ENCODE data around the gene PCNT. TPM values are rescaled to one million over a fixed set of nuclear protein-coding genes. Genes with fewer than 3 reads are reported as not detected.

Gene PCNT
- total and polyA plus RNA-seq, 7 donors = 99.4 to 642 (median 248) TPM

- Histone ChIP-seq H3K4me3 (no peak overlapping the region), H3K36me3 (ENCODE audit: insufficient read depth in 1 of 2, low read depth in 1 of 2) (peaks cover 15 to 95% of the 10 kb centered on the region in 2 donors), H3K9me3 (no peaks in the 10 kb centered on the region), H3K27ac (no peak overlapping the region), H3K27me3 (ENCODE audit: insufficient read depth in 3 of 3, low read length in 2 of 3) (no peaks in the 10 kb centered on the region), H3K4me1 (no peaks in the 10 kb centered on the region)
- ATAC-seq (no peak), DNase-seq (peak; percentile 10 to 53)
- 92 to 93% (median 93%) methylated on average over 23 of the region's 23 CpGs for WGBS, 3 donors
- intact Hi-C loops (cut with DNase I) = loop anchor here in 1 of 2 donors (10.0 kb wide), 1 partner anchor 176 kb away; no protein-coding TSS in a partner anchor
- TF ChIP-seq CTCF (IDR thresholded peaks at IDR 0.05) = no peak
Observed at GRCh38 chr21:46421191-46421750, 97.3 kb downstream of the PCNT start.

- TF ChIP-seq CTCF (IDR thresholded peaks at IDR 0.05) = no peak
- no peaks in the 10 kb centered on the region for H3K27me3 ChIP-seq (ENCODE audit: insufficient read depth in 3 of 3, low read length in 2 of 3)
- ATAC-seq (peak in 2 of 4 donors; percentile 13 to 14), DNase-seq (peak; percentile 6 to 57)
- no peaks in the 10 kb centered on the region for H3K9me3 ChIP-seq
- intact Hi-C loops (cut with DNase I) = loop anchor here in 1 of 2 donors (10.0 kb wide), 1 partner anchor 177 kb away; no protein-coding TSS in a partner anchor
- H3K27ac ChIP-seq = no peak overlapping the region
- H3K36me3 ChIP-seq (ENCODE audit: insufficient read depth in 1 of 2, low read depth in 1 of 2) = peaks cover 17 to 95% of the 10 kb centered on the region in 2 donors
- no peak overlapping the region for H3K4me3 ChIP-seq
- H3K4me1 ChIP-seq = no peaks in the 10 kb centered on the region
- WGBS, 3 donors = 91 to 95% (median 92%) methylated on average over 34 to 35 of the region's 35 CpGs
Observed at GRCh38 chr21:46421756-46422555, 98.0 kb downstream of the PCNT start.

GRCh38 chr21:46422636-46423241 is 98.8 kb downstream of the PCNT start:
- ATAC-seq (no peak), DNase-seq (peak in 1 of 2 donors; percentile 8)
- Histone ChIP-seq H3K4me1 (no peaks in the 10 kb centered on the region), H3K36me3 (ENCODE audit: insufficient read depth in 1 of 2, low read depth in 1 of 2) (peaks cover 17 to 95% of the 10 kb centered on the region in 2 donors), H3K9me3 (no peaks in the 10 kb centered on the region), H3K27me3 (ENCODE audit: insufficient read depth in 3 of 3, low read length in 2 of 3) (no peaks in the 10 kb centered on the region), H3K4me3 (no peak overlapping the region), H3K27ac (peak overlapping the region; percentile 0)
- intact Hi-C loops (cut with DNase I) = loop anchor here in 1 of 2 donors (10.0 kb wide), 1 partner anchor 178 kb away; no protein-coding TSS in a partner anchor
- 90 to 92% (median 91%) methylated on average over 12 of the region's 12 CpGs for WGBS, 3 donors
- TF ChIP-seq CTCF (IDR thresholded peaks at IDR 0.05) = no peak

- TF ChIP-seq CTCF (IDR thresholded peaks at IDR 0.05) = no peak
- DNase-seq (no peak), ATAC-seq (no peak)
- H3K36me3 ChIP-seq (ENCODE audit: insufficient read depth in 1 of 2, low read depth in 1 of 2) = peaks cover 18 to 95% of the 10 kb centered on the region in 2 donors
- 32 to 63% (median 43%) methylated on average over 1 of the region's 1 CpG for WGBS, 3 donors
- H3K9me3 ChIP-seq = no peaks in the 10 kb centered on the region
- no peak overlapping the region for H3K4me3 ChIP-seq
- H3K27me3 ChIP-seq (ENCODE audit: insufficient read depth in 3 of 3, low read length in 2 of 3) = no peaks in the 10 kb centered on the region
- H3K4me1 ChIP-seq = no peaks in the 10 kb centered on the region
- no peak overlapping the region for H3K27ac ChIP-seq
- intact Hi-C loops (cut with DNase I) = loop anchor here in 1 of 2 donors (10.0 kb wide), 1 partner anchor 179 kb away; no protein-coding TSS in a partner anchor
Observed at GRCh38 chr21:46423546-46424038, 99.6 kb downstream of the PCNT start.

All from psoas muscle (tissue), 8 donors.